HG03342 (cell line): ENCODE data around the gene TBC1D25.

ENCODE experiments used
- ATAC-seq: cut with Tn5 transposase; IDR thresholded peaks from one replicate; pipeline ENCODE4 v1.9.1; 2021; ENCODE audit warnings: mild to moderate bottlenecking, moderate library complexity; ENCODE audit not compliant: unreplicated experiment

Gene TBC1D25

GRCh38 chrX:48559636-48560035 is 20.1 kb downstream of the TBC1D25 start:
- no peak for ATAC-seq

GRCh38 chrX:48560056-48560455 is 20.5 kb downstream of the TBC1D25 start:
- no peak for ATAC-seq

DNA sequence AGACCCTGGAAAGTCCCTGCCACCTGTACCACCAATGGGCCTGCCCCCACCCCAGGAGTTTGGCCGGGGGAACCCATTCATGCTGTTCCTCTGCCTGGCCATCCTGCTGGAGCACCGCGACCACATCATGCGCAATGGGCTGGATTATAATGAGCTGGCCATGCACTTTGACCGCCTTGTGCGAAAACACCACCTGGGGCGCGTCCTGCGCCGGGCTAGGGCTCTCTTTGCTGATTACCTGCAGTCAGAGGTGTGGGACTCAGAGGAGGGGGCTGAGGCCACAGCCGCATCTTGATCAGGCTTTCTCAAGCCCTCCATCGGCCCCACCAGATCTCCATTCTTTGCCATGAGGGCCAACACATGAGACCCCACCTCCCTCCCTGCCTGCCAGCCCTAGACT is 21.2 kb downstream of the TBC1D25 start:
- ATAC-seq, result no peak

- peak; percentile 43 for ATAC-seq
Observed at GRCh38 chrX:48569958-48570357, 30.4 kb downstream of the TBC1D25 start.

GRCh38 chrX:48573690-48574269 is 34.3 kb downstream of the TBC1D25 start:
- ATAC-seq, result peak; percentile 5

DNA sequence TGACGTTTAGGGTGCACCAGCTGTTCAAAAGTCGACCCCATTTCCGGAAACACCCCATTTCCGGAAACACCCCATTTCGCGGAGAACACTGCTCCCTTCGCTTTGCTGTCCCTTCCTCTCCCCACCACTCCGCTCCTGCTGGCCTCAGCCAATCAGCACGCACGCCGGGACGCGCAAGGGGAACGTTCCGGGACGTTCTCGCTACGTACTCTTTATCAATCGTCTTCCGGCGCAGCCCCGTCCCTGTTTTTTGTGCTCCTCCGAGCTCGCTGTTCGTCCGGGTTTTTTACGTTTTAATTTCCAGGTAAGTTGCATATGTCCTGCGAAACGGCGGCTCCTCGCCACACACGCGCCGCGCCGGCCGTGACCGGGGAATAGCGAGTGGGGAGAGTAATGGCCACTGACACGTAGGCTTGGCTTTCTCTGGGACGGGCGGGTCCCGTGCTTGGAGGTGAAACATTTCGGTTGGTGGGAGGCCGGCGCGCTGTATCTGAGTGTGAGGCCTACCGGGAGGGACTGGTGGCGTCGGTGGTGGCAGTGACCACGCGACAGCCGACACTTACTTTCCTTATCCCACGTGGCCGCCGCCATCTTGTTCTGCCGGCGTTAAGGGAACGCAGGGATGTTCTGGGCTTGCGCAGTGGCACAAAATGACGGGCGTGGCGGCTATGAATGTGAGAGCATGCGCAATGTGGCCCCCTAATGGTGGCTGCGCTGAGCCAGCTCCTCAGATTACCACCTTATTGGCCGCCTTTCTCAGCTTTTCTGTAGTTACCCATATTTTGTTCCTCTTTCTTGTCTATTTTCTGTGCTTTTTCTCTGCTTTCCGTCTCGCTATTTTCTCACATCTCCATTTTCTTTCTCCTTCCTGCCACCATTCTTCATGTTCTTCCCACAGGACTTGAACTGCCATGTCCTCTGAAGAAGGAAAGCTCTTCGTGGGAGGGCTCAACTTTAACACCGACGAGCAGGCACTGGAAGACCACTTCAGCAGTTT is 35.1 kb downstream of the TBC1D25 start, which contains the start of gene RBM3:
TSS of gene RBM3 (plus strand) at position 215 of the 997 bp plus-strand sequence. CDS start at position 912, 697 bp downstream.
- ATAC-seq, result peak; percentile 83

GRCh38 chrX:48575642-48576041 is 36.1 kb downstream of the TBC1D25 start:
- ATAC-seq, result no peak

- ATAC-seq, result no peak
Observed at GRCh38 chrX:48576108-48576507, 36.6 kb downstream of the TBC1D25 start.

GRCh38 chrX:48578661-48579128 is 39.2 kb downstream of the TBC1D25 start:
- no peak for ATAC-seq

DNA sequence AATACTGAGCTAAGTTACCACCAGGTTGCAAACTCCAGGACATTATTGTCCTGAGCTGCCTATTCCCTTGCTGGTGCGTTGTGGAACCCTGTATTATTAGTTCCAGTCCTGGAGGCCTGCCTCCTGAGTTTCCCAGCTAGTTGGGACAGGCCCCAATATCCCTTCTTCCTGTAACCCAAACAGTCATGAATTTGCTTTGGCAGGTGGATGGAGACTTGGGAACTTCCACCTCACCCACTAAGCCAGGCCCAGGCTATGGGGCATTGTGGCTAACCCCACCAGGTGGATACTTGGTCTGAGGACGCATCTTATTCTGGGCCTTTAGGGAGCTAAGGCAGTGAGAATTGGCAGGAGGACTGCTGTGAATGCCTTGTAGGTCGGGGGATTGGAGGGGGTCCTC is 39.7 kb downstream of the TBC1D25 start:
- ATAC-seq, result no peak

GRCh38 chrX:48580662-48581061 is 41.1 kb downstream of the TBC1D25 start:
- no peak for ATAC-seq

DNA sequence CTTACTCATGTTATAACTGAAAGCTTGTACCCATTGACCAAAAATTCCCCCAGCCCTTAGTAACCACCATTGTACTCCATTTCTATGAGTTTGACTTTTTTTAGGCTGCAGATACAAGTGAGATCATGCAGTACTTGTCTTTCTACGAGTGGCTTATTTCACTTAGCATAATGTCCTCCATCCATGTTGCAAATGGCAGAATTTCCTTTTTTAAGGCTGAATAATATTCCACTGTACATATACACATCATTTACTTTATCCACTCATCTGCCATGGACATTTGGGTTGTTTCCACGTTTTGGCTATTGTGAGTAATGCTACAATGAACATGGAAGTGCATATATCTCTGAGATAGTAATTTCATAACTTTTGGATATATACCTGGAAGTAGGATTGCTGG is 45.2 kb downstream of the TBC1D25 start:
- no peak for ATAC-seq

- no peak for ATAC-seq
Observed at GRCh38 chrX:48589482-48590162, 50.1 kb downstream of the TBC1D25 start.

DNA sequence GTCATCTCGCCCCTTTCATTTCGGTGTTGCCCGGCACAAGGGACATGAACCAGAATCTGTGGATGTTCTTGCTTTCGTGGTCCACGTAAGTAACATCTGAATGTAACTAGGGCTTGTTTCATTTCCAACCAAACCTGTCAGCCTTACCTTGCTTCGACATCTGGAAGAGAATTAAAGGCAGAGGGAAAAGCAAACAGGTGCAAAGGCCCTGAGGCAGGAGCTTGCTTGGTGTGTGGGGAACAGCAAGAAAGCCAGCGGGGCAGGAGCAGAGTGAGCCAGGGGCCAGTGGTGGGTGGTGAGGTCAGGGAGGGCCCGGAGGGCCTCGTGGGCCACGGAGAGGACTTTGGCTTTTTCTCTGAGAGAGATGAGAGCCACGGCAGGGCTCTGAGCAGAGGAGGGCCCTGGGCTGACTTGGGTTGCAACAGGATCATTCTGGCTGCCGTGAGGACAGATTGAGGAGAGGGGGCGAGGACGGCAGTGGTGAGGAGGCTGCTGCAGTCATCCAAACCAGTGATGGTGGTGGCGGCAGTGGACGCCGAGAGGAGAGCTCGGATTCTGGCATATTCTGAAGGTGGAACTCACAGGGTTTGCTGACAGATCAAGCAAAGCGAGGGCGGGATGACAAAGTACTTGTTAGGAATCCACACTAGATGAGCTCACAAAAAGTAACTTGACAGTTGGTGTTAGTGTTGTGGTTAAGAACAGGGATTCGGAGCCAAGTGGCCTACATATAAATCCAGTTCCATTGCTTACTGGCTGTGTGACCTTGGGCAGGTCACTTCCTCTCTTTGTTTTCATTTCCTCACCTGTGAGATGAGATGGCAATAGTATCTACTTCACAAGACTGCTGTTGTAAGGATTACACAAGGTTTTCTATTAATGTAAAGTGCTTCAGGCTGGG is 50.9 kb downstream of the TBC1D25 start:
- no peak for ATAC-seq

DNA sequence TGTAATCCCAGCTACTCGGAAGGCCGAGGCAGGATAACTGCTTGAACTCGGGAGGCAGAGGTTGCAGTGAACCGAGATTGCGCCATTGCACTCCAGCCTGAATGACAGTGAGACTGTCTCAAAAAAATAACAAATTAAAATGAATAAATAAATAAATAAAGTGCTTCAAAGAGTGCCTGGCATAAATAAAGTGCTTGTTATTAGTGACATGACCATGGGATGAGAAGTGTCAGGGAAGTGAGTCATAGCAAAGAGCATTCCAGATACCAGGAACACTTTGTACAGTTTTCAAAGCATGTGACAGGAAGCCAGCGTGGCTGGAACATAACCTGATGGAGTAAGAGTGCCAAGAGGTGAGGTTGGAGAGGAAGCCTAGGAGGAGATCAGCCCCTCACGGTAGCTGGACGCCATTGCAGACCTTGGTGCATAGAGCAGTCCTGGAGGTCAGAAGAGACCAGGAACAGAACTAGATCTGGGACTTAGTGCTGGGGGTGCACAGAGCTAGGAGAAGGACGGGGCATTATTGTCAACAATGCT is 51.8 kb downstream of the TBC1D25 start:
- no peak for ATAC-seq

DNA sequence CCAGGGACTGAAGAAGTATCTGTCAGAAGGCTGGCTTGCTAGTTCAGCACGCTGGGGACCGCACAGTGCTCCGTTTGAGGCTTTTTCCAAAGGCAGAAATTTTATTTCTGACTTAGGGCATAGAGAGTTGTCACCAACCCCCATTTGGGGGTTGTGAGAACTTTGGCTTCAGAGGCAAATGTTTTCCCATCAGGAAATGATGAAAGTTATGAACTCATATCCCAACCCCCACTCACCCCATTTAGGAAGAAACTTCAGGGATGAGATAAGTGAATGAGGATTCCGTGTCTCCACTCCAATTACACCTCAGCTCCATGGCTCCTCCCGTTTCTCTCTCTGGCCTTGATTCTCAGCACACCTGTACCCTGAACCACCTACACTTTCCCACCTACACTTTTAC is 53.5 kb downstream of the TBC1D25 start:
- ATAC-seq, result no peak

DNA sequence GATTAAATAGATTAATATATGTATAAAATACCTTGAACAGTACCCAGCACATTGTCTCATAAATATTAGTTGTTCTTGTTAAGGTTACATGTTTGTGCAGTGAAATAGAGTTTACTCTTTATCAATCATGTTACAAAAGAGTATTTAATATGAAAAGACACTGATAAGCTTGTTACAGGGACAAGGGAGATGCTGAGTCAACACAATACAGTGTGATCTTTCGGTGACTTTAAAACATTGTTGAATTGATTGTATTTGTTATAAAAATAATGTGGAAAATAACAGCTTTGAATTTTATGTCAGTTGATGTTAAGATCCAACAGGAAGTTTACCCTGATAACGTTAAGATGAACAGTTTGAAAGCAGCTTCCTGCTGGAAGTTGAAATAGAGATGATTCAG is 56.4 kb downstream of the TBC1D25 start:
- no peak for ATAC-seq

DNA sequence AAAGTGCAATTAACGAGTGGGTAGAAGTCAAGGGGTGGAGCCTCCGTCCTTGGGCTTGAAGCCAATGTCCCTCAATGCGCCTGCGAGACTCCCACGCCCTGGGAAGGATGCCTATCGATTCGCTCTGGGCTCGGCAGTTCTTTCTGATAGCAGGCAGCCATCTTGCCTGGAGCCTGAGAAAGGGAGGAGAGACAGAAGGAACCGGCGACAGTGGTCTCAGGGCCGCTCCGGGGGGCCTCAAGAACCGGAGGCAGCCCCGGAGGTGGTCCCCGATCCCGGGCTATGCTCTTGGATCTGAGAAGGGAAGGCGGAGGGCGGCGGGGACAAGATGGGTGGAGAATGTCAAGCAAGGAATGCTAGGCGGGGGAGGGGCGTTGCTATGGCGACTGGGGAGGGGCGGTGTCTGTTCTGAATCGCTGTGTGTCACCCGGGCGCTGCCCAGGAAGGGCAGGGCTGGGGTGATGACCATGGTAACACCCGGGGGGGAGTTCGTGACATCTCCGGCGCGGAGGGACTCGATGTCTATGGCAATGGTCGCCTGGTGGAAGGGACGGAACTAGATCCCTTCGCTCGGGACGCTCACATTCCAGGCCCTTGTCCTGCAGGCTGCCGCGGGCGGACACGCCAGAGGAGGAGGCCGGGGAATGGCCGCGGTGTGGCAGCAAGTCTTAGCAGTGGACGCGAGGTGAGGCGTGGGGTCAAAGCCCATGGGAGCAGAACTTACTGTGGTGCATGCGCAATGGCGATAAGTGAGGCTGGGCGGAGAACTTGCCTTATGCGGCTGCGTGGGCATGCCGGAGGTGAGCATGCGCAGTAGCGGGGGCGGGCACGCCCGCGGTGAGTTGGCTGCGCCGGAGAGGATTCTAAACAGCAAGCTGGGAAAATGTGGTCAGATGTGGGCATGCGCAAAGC is 58.1 kb downstream of the TBC1D25 start, which contains the start of gene WDR13:
TSS of gene WDR13 (plus strand) at position 140 of the 912 bp plus-strand sequence. CDS start at position 645, 505 bp downstream.
- peak; percentile 68 for ATAC-seq

DNA sequence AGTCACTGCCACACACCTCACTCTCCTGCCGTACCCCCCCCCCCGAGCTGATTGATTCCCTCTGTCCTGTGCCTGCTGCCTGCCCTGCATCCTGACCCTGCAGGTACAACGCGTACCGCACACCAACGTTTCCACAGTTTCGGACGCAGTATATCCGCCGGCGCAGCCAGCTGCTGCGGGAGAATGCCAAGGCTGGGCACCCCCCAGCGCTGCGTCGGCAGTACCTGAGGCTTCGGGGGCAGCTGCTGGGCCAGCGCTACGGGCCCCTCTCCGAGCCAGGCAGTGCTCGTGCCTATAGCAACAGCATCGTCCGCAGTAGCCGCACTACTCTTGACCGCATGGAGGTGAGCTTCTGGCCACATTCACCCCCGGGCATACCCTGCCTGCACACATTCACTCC is 59.1 kb downstream of the TBC1D25 start:
- ATAC-seq, result no peak
